Anterior cingulate cortex (tissue), 58 donors: ENCODE results near the gene INSRR.
A peak's percentile ranks its signal among the peaks of the same experiment; 100 is the strongest.

Experiments used
- DNase-seq, 58 donors: peaks; one replicate each; lab custom pipeline; 2025; lab: John Stamatoyannopoulos, UW

INSRR gene

GRCh38 chr1:156836892-156837291 is 22.0 kb downstream of the INSRR start:
- no peak for DNase-seq

- no peak for DNase-seq
Observed at GRCh38 chr1:156836041-156836654, 22.8 kb downstream of the INSRR start.

- DNase-seq = no peak
Observed at GRCh38 chr1:156834322-156834721, 24.6 kb downstream of the INSRR start.

GRCh38 chr1:156833603-156834002 is 25.3 kb downstream of the INSRR start:
- DNase-seq = no peak

GRCh38 chr1:156832434-156832833 is 26.5 kb downstream of the INSRR start:
- no peak for DNase-seq

- no peak for DNase-seq
Observed at GRCh38 chr1:156828400-156829124, 30.4 kb downstream of the INSRR start.

- no peak for DNase-seq
Observed at GRCh38 chr1:156826630-156827029, 32.3 kb downstream of the INSRR start.

- DNase-seq = no peak
Observed at GRCh38 chr1:156823210-156823790, 35.6 kb downstream of the INSRR start.

- no peak for DNase-seq
Observed at GRCh38 chr1:156822680-156823079, 36.2 kb downstream of the INSRR start.

- no peak for DNase-seq
Observed at GRCh38 chr1:156821801-156822200, 37.1 kb downstream of the INSRR start.

- peak in 1 of 58 donors; percentile 13 for DNase-seq
Observed at GRCh38 chr1:156816561-156817328, 42.2 kb downstream of the INSRR start, which contains the start of gene SH2D2A. TSS of gene SH2D2A (minus strand) at chr1:156816848. CDS start at chr1:156816708, 140 bp downstream.

- DNase-seq = no peak
Observed at GRCh38 chr1:156815961-156816422, 42.9 kb downstream of the INSRR start.

- no peak for DNase-seq
Observed at GRCh38 chr1:156815307-156815826, 43.5 kb downstream of the INSRR start.

- no peak for DNase-seq
Observed at GRCh38 chr1:156814571-156815260, 44.2 kb downstream of the INSRR start.

- DNase-seq = peak in 39 of 58 donors; percentile 4 to 67 (median 31)
Observed at GRCh38 chr1:156813750-156814570, 45.0 kb downstream of the INSRR start.

- no peak for DNase-seq
Observed at GRCh38 chr1:156813298-156813697, 45.6 kb downstream of the INSRR start.

GRCh38 chr1:156812293-156812990 is 46.5 kb downstream of the INSRR start:
- no peak for DNase-seq

GRCh38 chr1:156811168-156811567 is 47.7 kb downstream of the INSRR start:
- DNase-seq = no peak
